SH-SY5Y (cell line): ENCODE measurements around the gene YAF2.

Source experiments
- GATA2 ChIP-seq: IDR thresholded peaks from 2 replicates; pipeline ENCODE4 v1.6.1; 2011; ENCODE audit warnings: mild to moderate bottlenecking, low read depth, low read length
- GATA3 ChIP-seq: IDR thresholded peaks from 2 replicates; pipeline ENCODE4 v1.6.1; 2011; ENCODE audit warnings: low read depth, mild to moderate bottlenecking, low read length, moderate library complexity

The YAF2 gene

GRCh38 chr12:42141981-42142606 lies 96.0 kb downstream of the YAF2 start:
- TF ChIP-seq GATA3 (no peak), GATA2 (no peak)

GRCh38 chr12:42140901-42141300 lies 97.1 kb downstream of the YAF2 start:
- TF ChIP-seq GATA2 (no peak), GATA3 (no peak)

GRCh38 chr12:42135259-42135814 lies 102.7 kb downstream of the YAF2 start:
- no peak for TF ChIP-seq GATA2
- TF ChIP-seq GATA3: no peak

GRCh38 chr12:42130672-42131402 lies 107.2 kb downstream of the YAF2 start:
- no peak for TF ChIP-seq GATA2
- TF ChIP-seq GATA3: no peak

GRCh38 chr12:42129595-42130204 lies 108.3 kb downstream of the YAF2 start:
- TF ChIP-seq GATA3: peak; percentile 63; the same call in 1 of the 2 replicates
- peak; percentile 15; the same call in 1 of the 2 replicates for TF ChIP-seq GATA2

- TF ChIP-seq GATA3 (no peak), GATA2 (no peak)
These were observed 109.2 kb downstream of the YAF2 start for GRCh38 chr12:42128888-42129287.

GRCh38 chr12:42128327-42128726 lies 109.7 kb downstream of the YAF2 start:
- no peak for TF ChIP-seq GATA2
- TF ChIP-seq GATA3: no peak

- no peak for TF ChIP-seq GATA2
- no peak for TF ChIP-seq GATA3
These were observed 111.1 kb downstream of the YAF2 start for GRCh38 chr12:42126963-42127362.

- TF ChIP-seq GATA2 (no peak), GATA3 (no peak)
These were observed 112.7 kb downstream of the YAF2 start for GRCh38 chr12:42125388-42125767.

GRCh38 chr12:42124764-42125387 lies 113.2 kb downstream of the YAF2 start:
- TF ChIP-seq GATA3 (no peak), GATA2 (no peak)

GRCh38 chr12:42119085-42119633 lies 118.9 kb downstream of the YAF2 start:
- no peak for TF ChIP-seq GATA3
- no peak for TF ChIP-seq GATA2

- TF ChIP-seq GATA3 (no peak), GATA2 (no peak)
These were observed 119.7 kb downstream of the YAF2 start for GRCh38 chr12:42118136-42118879.

GRCh38 chr12:42109031-42109430 lies 129.0 kb downstream of the YAF2 start:
- TF ChIP-seq GATA2: no peak
- no peak for TF ChIP-seq GATA3
